ENCODE measurements around the gene HTRA3.

HTRA3 gene

DNA sequence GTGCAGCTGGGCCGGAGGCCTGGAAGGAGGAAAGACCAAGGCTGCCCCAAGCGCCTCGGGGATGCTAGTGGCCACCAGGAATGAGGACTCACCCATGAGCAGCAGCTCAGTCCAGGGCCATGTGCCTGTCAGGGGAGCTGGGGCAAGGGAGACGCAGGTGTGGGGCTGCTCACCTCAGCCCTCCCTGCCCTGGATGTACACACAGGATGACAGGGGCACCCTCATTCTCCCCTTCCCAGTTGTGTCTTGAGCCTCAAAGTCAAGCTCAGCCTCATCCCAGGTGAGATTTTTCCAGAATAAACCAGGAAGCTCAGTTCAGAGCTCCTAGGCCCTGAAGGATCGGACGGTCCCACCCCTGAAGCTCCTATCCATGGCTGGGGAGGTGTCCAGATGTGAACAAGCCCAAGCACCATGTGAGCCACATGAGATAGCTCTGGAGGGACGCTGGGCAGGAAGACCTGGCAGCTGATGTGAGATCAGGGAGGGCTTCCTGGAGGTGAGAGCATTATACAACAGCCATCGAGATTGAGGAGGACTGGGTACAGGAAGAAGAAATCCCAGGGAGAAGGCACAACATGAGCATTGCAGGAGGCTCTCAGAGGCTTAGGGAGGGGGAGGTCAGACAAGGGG lies 23.0 kb downstream of the HTRA3 start:
- no peak for DNase-seq (ENCODE audit: low read depth, low spot score)

DNA sequence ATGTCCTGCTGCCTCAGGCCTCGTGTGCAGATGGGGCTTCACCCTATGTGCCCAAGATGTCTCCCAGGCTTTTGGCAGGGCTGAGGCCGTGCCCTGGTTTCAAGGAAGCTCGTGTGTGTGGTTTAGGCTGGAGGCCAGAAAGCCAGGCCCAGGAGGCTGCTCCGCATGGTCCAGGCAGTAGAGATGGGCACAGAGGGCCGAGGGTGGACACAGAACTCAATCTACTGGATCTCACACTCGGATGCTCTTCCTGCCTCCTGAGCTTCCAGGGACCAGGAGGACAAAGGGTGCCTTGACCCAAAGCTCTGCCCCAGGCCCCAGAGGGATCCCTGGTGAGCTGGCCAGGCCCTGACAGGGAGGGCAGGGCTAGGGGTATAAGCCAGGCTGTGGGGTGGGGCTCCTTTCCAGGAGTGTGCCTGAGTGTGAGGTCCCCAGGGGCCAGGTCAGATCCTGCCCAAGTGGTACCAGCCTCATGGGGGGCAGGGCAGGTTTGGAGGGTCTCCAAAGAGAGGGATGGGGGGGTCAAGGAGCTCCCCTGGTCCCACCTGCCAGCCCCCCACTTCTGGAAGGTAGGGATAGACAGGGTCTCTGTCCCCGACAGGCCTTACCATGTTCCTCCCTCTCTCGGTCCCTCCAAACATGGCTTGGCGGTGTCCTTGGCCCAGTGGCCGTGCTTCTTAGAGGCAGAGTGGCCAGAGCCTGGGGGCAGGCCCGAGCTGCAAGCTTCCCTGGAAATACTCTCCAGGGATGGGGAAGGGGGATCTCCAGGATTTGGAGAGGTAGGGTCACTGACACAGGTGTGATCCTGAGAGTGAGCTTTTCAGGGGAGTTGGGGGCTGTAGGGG lies 23.8 kb downstream of the HTRA3 start:
- no peak for DNase-seq (ENCODE audit: low read depth, low spot score)

DNA sequence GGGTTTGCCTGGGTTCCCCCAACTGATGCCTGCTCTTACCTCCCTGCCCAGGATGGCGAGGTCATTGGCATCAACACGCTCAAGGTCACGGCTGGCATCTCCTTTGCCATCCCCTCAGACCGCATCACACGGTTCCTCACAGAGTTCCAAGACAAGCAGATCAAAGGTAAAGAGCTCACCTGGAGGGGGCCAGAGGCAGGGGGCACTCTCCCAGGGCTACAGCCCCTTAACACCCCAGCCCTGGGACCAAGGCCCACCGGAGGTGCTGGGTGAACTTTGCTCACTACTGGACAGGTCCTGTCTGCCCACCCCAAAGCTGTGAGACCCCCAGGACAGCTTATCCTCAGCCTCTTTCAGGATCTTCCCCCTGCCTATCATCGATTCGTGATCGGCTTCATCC lies 24.5 kb downstream of the HTRA3 start:
- DNase-seq (ENCODE audit: low read depth, low spot score): no peak

DNA sequence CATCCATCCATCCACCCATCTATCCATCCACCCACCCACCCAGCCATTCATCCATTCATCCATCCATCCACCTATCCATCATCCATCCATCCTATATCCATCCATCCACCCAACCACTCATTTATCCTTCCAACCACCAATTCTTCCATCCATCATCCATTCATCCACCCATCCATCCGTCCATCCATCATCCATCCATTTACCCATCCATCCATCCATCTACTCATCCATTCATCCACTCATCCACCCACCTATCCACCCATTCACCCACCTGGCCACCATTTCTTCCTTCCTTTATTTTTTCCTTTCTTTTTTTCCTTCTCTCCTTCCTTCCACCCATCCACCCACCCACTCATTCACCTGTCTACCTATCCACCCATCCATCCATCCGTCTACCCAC lies 25.2 kb downstream of the HTRA3 start:
- no peak for DNase-seq (ENCODE audit: low read depth, low spot score)

DNA sequence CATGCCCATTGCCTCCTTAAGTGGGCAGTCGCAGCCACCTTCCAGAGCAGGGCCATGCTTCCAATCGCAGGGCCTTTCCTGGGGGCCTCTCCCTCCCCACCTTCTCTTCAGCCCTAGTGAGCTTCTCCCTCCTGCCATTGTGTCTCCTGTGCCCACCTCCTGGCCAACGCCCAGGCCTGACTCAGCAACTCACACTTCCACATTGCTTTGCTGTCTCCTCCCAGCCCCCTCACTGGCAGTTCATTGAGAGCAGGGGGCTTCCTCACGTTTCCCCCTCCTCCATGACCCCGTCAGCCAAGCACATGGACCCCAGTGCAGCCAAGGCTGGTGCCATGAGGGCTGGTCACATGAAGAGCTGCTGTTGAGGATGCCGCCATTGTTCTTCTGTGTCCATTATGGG lies 25.9 kb downstream of the HTRA3 start:
- no peak for DNase-seq (ENCODE audit: low read depth, low spot score)

DNA sequence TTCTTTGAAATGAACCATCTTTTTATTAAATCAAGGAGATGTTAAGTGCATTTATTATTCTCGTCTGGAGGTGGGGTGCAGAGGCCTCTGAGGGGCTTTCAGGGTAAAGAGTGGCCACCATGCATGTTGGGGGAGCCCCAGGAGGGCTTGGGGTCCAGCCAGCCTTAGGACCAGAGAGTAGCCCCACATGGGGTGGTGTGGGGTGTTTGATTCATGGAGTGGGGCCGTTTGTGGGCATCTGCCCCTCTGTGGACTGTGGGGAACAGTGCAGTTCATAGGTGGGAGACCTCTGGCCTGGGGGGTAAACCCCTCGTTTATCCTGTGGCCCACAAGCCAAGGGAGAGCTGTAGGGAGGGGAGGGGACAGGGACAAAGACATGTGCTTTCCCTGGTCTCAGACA lies 26.9 kb downstream of the HTRA3 start:
- no peak for DNase-seq (ENCODE audit: low read depth, low spot score)

DNA sequence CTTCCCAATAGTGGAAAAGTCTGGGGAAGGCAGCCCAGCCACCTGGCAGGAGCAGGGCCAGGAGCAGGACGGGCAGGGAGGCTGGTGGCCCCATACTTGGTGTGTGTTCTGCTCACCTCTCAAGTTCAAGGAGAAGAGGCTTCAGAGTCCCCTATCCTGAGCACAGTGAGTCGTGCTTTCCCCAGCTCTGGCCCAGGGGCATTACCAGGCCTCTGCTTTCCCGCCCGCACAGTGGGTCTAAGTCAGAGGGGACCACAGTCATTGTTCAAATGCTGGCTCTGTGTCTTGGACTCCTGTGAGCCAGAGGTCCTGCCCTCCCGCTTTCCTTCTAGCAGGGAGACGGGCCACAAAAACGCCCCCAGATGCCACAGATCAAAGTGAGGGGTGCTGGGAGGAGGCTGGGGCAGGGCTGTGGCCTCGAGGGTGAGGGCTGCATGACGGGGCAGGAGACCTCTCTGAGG lies 27.6 kb downstream of the HTRA3 start:
- DNase-seq (ENCODE audit: low read depth, low spot score): no peak

DNA sequence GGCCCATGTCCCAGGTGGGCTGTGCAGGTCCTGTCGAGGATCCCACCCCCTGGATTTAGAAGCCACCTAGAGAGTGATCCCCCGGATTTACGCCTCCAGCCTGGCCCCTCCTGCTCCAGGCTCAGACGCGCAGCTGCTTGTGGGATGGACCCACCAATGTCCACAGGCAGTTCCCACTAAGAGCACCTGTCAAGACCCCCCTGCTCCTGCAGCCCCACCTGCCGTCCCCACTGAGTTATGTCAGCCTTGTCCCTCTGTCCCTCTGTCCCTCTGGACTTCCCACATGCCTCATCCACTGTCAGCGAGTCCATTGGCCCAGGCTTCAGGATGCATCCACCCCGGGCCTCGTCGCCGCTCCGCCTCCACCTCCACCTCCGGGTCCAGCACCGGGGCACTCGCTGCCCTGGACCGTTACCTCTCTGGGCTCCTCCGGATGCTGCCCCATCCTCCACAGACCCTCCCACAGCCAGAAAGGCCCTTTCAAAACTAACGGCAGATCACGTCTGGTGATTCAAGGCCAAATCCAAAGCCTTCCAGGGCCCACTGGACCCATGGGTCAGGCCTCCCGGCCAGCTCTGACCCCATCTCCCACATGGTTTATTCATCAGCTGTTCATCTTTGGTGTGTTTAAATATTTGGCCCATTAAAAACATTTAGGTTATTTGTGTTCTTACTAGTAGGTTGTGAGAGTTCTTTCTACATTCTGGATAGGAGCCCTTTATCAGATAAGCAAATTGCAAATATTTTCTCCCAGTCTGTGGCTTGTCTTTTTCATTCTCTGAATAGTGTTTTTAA lies 28.3 kb downstream of the HTRA3 start:
- no peak for DNase-seq (ENCODE audit: low read depth, low spot score)

DNA sequence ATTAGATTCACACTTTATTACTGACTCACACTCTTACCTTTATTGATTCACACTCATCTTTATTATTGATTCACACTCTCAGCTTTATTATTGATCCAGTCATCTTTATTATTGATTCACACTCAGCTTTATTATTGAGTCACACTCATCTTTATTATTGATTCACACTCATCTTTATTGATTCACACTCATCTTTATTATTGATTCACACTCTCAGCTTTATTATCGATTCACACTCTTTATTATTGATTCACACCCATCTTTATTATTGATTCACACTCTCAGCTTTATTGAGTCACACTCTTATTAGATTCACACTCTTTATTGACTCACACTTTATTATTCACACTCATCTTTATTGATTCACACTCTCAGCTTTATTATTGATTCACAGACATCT lies 31.3 kb downstream of the HTRA3 start:
- no peak for DNase-seq (ENCODE audit: low read depth, low spot score)

DNA sequence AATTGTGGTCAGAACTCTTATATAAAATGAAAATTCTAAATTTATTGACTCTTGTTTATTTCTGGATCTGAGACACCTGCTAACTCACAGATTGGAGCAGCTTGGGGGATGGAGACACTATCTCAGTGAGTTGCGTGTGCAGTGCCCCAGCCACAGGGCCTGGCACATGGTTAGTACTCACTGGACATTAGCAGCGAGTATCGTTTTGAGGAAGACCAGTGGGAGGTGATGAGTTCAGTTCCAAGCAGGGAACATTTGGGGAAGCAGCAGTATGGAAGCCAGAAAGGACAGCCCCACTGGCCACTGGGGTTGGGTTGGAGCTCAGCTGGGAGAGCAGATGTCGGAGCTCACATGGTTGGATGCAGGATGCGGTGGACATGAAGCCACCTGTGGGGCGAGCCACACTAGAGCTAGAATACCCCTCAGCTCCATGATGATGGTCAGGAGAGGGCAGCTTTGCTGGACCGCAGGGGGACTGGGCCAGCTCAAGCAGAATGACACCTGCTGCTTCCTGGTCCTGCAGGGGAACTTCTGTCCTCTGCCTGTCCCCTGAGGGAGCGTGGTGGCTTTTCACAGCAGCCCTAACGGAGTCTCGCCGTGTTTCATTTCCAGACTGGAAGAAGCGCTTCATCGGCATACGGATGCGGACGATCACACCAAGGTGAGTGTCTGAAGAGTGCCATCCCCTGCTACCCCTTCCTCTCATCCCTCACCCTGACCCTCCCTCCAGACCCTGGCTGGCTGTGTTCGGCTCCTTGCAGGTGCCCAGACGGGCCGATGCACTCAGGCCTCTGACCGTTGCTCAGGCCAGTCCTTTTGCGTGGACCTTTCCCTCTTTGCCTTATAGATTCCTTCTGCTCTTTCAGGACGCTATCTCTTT lies 32.5 kb downstream of the HTRA3 start:
- DNase-seq (ENCODE audit: low read depth, low spot score): no peak

DNA sequence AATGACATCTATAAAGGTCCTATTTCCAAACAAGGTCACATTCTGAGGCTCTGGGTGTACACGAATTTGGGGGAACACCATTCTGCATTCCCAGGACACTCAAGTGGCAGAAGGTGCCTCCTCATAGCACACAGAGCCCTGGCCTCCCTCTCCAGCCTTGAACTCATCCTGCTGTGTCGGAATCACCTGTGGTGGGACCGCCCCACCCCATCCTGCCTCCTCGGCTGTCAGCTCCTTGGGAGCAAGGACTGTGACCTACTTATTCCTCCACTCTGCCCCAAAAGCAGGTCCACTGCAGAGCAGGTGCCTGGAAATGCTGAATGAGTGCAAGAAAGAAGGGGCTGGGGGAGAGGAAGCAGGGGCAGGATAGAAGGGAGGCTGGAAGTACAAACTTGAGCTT lies 33.5 kb downstream of the HTRA3 start:
- DNase-seq (ENCODE audit: low read depth, low spot score): no peak

DNA sequence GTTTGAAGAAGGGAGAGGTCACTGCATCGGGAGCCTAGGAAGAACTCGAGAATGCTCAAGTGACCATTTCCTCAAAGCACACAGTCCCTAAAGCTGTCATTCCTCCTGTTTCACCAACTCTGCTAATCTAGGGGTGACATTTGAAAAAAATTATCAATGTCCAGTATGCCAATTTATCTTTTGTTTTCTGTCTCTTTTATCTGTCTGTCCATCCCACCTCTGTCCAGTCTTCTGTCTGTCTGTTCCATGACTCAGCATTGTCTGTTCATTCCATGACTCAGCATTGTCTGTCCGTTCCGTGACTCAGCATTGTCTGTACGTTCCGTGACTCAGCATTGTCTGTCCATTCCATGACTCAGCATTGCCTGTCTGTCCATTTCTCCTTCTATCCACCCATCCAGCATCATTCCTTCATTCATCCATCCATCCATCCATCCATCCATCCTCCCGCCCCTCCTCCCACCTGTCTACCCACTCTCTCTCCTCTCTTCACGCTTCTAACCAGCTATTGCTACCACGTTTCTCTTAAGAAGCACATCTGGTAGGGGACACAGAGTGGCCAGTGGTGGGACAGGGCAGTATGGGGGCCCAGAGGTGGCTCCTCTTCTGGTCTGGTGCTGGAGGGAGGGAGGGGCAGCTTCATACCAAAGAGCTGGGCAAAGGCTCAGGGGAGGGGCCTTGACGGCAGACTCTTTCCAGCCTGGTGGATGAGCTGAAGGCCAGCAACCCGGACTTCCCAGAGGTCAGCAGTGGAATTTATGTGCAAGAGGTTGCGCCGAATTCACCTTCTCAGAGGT lies 34.1 kb downstream of the HTRA3 start:
- peak; percentile 66 for DNase-seq (ENCODE audit: low read depth, low spot score)

DNA sequence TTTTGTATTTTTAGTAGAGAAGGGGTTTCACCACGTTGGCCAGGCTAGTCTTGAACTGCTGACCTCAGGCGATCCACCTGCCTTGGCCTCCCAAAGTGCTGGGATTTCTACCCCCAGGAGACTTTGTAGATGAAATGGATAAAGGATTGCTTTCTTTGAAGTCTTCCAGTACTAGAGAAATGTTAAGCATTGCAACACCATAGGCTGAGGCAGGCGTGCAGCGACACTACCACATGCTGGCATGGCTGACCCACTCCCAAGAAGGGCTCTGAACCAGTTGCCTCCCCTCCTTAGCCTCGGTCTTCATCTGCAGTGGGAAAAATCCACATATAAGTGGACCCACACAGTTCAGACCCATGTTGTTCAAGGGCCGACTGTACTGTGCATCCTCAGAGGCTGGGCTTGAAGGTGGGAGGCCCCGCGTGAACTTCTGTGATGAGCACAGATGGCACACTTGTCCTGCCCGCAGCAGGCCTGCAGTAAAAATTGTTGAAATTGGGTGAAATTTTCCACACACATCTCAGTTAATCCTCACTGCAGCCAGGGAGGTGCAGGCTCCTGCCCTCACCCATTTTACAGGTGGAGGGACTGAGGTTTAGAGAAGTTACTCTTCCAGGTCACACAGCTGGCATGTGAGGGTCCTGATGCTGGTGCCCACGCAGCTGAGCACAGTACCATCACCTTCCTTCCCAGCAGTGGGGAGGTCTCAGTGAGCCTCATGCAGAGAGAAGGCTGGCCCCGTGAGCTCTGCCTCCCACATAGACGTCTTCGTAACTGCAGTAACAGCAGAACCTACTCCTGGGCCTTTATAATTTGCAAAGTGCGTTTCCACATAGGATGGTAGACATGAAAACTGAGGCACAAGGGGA lies 35.5 kb downstream of the HTRA3 start:
- DNase-seq (ENCODE audit: low read depth, low spot score): no peak

DNA sequence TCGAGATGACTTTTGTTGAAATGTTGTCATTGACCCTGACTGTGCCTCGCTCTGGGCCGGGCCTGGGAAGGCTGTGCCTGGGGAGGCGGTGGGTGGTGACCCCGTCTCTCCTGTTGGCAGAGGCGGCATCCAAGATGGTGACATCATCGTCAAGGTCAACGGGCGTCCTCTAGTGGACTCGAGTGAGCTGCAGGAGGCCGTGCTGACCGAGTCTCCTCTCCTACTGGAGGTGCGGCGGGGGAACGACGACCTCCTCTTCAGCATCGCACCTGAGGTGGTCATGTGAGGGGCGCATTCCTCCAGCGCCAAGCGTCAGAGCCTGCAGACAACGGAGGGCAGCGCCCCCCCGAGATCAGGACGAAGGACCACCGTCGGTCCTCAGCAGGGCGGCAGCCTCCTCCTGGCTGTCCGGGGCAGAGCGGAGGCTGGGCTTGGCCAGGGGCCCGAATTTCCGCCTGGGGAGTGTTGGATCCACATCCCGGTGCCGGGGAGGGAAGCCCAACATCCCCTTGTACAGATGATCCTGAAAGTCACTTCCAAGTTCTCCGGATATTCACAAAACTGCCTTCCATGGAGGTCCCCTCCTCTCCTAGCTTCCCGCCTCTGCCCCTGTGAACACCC lies 36.4 kb downstream of the HTRA3 start:
- no peak for DNase-seq (ENCODE audit: low read depth, low spot score)

DNA sequence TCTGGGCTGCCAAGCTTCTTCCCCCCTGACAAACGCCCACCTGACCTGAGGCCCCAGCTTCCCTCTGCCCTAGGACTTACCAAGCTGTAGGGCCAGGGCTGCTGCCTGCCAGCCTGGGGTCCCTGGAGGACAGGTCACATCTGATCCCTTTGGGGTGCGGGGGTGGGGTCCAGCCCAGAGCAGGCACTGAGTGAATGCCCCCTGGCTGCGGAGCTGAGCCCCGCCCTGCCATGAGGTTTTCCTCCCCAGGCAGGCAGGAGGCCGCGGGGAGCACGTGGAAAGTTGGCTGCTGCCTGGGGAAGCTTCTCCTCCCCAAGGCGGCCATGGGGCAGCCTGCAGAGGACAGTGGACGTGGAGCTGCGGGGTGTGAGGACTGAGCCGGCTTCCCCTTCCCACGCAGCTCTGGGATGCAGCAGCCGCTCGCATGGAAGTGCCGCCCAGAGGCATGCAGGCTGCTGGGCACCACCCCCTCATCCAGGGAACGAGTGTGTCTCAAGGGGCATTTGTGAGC lies 37.0 kb downstream of the HTRA3 start:
- no peak for DNase-seq (ENCODE audit: low read depth, low spot score)

DNA sequence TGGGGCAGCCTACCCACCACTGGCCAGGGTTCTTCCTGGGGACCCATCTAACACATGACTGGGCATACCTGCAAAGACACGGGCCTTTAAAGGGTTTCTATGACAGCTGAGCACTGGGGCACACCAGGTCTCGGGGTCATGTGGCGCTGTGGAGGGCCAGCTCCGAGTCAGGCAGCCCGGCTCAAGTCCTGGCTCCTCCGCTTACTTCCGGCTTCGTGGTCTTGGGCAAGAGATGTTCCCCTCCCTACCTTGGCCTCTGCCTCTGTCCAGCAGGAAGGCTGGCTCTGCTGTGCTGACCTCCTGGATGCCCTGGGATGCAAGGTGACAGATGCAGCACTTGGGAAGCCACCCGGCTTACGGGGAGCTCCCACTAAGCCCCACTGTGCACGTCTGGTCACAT lies 37.6 kb downstream of the HTRA3 start:
- no peak for DNase-seq (ENCODE audit: low read depth, low spot score)

DNA sequence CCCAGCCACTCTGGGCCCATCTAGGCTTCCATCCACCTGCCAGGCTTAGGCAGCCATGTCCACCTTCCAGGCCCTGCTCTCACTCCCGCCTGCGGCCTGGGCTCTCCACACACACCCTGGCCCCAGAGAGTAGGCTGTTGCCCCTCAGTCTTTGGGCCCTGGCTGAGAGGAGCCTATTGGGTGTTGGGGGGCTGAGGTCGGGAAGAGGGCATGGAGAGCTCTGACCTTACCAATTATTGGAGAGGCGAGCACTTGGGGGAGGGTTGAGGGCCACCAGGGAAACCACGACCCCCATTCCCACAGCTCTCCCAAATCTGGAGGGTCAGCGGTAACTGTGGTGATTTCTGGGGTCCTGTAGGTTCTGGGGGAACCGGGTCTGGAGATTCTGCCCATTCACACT lies 38.2 kb downstream of the HTRA3 start:
- DNase-seq (ENCODE audit: low read depth, low spot score): no peak

DNA sequence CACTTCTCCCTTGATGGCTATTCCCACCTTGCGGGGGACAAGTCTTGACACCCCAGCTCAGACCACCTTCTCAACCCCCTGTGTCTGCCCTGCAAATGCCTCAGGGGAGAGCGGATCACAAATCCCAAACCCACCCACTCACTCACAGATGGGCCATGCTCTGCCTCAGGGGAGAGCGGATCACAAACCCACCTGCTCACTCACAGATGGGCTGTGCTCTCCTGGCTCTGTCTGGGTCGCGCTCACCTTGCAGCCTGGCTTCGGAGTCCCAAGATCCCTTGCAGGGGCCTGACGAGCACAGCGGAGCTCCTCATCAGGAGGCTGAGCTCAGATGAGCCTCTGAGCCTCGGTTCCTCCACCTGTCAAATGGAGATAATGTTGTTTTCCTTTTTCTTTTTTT lies 38.6 kb downstream of the HTRA3 start:
- no peak for DNase-seq (ENCODE audit: low read depth, low spot score)

Measured in brain pericyte (primary cell).